Fibroblast of lung (primary cell): ENCODE results near the gene ADAMTS19.

Source experiments
- EZH2 ChIP-seq: IDR thresholded peaks from 2 replicates; pipeline ENCODE4 v1.5.1; 2012; ENCODE audit warnings: low read length, control low read depth, mild to moderate bottlenecking; ENCODE audit errors: missing control alignments
- TF ChIP-seq, protein P1 (sequence below), 2 donors: IDR thresholded peaks in 1 of 2; conservative IDR thresholded peaks in 1 of 2; 1 replicate in 1 of 2; 2 replicates in 1 of 2; pipeline ENCODE4 v1.5.1; 2011 to 2012; ENCODE audit warnings: low read length in 2 of 2, control low read depth in 1 of 2, inconsistent platforms in 1 of 2, low read depth in 1 of 2, mild to moderate bottlenecking in 1 of 2

- TF ChIP-seq, protein P1, sequence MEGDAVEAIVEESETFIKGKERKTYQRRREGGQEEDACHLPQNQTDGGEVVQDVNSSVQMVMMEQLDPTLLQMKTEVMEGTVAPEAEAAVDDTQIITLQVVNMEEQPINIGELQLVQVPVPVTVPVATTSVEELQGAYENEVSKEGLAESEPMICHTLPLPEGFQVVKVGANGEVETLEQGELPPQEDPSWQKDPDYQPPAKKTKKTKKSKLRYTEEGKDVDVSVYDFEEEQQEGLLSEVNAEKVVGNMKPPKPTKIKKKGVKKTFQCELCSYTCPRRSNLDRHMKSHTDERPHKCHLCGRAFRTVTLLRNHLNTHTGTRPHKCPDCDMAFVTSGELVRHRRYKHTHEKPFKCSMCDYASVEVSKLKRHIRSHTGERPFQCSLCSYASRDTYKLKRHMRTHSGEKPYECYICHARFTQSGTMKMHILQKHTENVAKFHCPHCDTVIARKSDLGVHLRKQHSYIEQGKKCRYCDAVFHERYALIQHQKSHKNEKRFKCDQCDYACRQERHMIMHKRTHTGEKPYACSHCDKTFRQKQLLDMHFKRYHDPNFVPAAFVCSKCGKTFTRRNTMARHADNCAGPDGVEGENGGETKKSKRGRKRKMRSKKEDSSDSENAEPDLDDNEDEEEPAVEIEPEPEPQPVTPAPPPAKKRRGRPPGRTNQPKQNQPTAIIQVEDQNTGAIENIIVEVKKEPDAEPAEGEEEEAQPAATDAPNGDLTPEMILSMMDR (conservative IDR thresholded peaks at IDR 0.05 in 1 of 2, IDR thresholded peaks at IDR 0.05 in 1 of 2; ENCODE audit: low read depth in 1 of 2, low read length in 2 of 2): no peak
- TF ChIP-seq EZH2: no peak
These were observed 306.7 kb downstream of the ADAMTS19 start for GRCh38 chr5:129766798-129767197.
